Measurements from ENCODE around the gene CDH4.

DNA sequence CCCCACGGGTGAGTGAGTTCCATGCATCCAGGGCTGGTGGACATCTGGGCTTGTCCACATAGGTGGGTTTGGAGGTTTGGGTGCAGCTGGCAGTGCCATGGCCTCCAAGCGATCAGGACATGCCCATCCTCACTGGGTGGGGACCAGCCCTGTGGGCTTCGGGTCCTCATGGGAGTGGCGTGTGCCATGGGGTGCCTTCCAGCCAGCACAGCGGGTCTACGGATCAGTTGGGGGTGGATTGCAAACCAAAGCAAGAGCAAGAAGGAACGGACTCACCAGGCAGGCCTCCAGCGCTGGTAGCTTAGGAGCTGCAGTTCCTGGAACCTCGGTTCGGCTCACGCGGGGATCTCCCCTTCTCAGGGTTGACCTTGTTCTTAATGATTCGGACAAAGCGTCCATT, 449.3 kb downstream of the CDH4 start:
- no peak for TF ChIP-seq CEBPB (IDR thresholded peaks at IDR 0.05; ENCODE audit: low read depth, low read length)
- no peak for TF ChIP-seq TCF12 (IDR thresholded peaks at IDR 0.05; ENCODE audit: low read depth, low read length)
- no peak for TF ChIP-seq EP300 (IDR thresholded peaks at IDR 0.05; ENCODE audit: borderline replicate concordance in 1 of 2, low read depth in 2 of 2, low read length in 2 of 2)

All from H1 (cell line).